Right cardiac atrium (tissue), 5 donors: ENCODE measurements around the gene EVC2. TPM values are rescaled to one million over a fixed set of nuclear protein-coding genes. Genes with fewer than 3 reads are reported as not detected.

Experiments used
- ATAC-seq, 2 donors: fragments of 200-7000 bp; cut with Tn5 transposase; one replicate each; pipeline versions ENCODE4 v1.8.0 to v1.9.1; 2020; ENCODE audit warnings: moderate library complexity in 2 of 2, mild to moderate bottlenecking in 1 of 2
- DNase-seq, 3 donors: peaks; one replicate each; pipeline ENCODE4 v3.0.0-alpha.2; 2020
- H3K27ac ChIP-seq: one replicate; pipeline ENCODE4 v1.5.1; 2013; ENCODE audit warnings: mild to moderate bottlenecking, low read length, control low read depth, moderate library complexity
- H3K27me3 ChIP-seq: one replicate; pipeline ENCODE4 v1.6.1; 2013; ENCODE audit not compliant: control insufficient read depth, insufficient read depth
- H3K4me1 ChIP-seq: one replicate; pipeline ENCODE4 v1.6.1; 2013; ENCODE audit warnings: low read length; ENCODE audit not compliant: control insufficient read depth, insufficient read depth
- H3K4me3 ChIP-seq: one replicate; pipeline ENCODE4 v1.5.1; 2013; ENCODE audit warnings: low read length, control low read depth
- H3K9me3 ChIP-seq: one replicate; pipeline ENCODE4 v1.6.1; 2013; ENCODE audit warnings: low read length; ENCODE audit not compliant: control insufficient read depth
- WGBS: extraction: QIAGEN DNeasy Blood & Tissue Kit; methylation state at CpG from one replicate; pipeline ENCODE4 v1.1.7; 2013; 5-methylcytosine and 5-hydroxymethylcytosine counted together
- intact Hi-C, 4 donors: fragments of 100-400 bp; cut with DNase I; formaldehyde crosslinking; loops; one replicate each; pipeline versions ENCODE4 v1.11.0 to v1.14.0; 2022 to 2023
- polyA plus RNA-seq: library from polyadenylated mRNA; stranded (reverse); fragments of 200-250 nt; gene quantifications from one replicate; pipeline ENCODE4 v1.2.3, GENCODE V29; 2013
- total RNA-seq, 4 donors: library from RNA; stranded (reverse); fragmentation: NEBNext Ultra II Directional; extraction: Animal tissue kit (Norgen Biotek cat#: 25700); gene quantifications; one replicate each; pipeline ENCODE4 v1.2.1, GENCODE V29; 2021
- donor health status: healthy with polysubstance abuse.
- donor health status: DM: no; HTN: yes; CAD: no.
- donor health status: DM: no; HTN: no; CAD: no.
- donor health status: DM: no; HTN: yes; CAD: no; lungs with severe emphysema.
- donor health status: DM: yes; HTN: yes; CAD: no.

EVC2 gene
- total and polyA plus RNA-seq, 5 donors, result 2.0 to 3.5 (median 3.0) TPM

DNA sequence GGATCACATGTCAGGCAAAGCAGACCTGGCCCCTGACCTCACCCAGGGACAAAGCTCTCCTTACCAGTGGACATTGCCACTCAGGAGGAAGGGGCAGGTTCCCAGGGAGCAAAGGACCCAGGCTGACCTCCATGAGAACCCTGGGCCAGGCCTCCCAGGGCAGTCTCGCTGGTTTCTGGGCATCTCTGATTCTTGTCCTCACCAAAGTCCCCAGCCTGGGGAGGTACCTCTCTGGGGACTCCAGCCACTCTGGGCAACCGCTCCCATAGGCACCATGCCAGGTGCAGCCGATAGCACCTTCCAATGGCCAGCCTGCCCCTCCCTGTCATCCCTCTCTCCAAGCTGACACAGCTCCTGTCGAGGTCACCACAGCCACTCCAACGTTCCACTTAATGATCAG, 7.9 kb downstream of the EVC2 start:
- ATAC-seq (no peak), DNase-seq (no peak)
- H3K4me1 ChIP-seq, result peaks cover 2% of the 10 kb centered on the region
- H3K9me3 ChIP-seq, result no peaks in the 10 kb centered on the region
- no peak overlapping the region for H3K27ac ChIP-seq
- H3K4me3 ChIP-seq, result no peak overlapping the region
- WGBS, result 59% methylated on average over 5 of the region's 5 CpGs
- no peaks in the 10 kb centered on the region for H3K27me3 ChIP-seq
- intact Hi-C loops, result no loop called here

GRCh38 chr4:5696341-5696740, 12.0 kb downstream of the EVC2 start:
- WGBS, result 92% methylated on average over 11 of the region's 11 CpGs
- Histone ChIP-seq H3K4me3 (no peak overlapping the region), H3K9me3 (no peaks in the 10 kb centered on the region), H3K4me1 (peaks cover 2% of the 10 kb centered on the region), H3K27ac (no peak overlapping the region), H3K27me3 (no peaks in the 10 kb centered on the region)
- no peak for DNase-seq
- intact Hi-C loops, result no loop called here
- no peak for ATAC-seq

GRCh38 chr4:5693871-5694270, 14.5 kb downstream of the EVC2 start:
- H3K4me1 ChIP-seq, result no peaks in the 10 kb centered on the region
- no peaks in the 10 kb centered on the region for H3K9me3 ChIP-seq
- intact Hi-C loops, result no loop called here
- DNase-seq, result no peak
- no peaks in the 10 kb centered on the region for H3K27me3 ChIP-seq
- H3K4me3 ChIP-seq, result no peak overlapping the region
- H3K27ac ChIP-seq, result no peak overlapping the region
- ATAC-seq, result no peak
- WGBS, result 86% methylated on average over 4 of the region's 4 CpGs

DNA sequence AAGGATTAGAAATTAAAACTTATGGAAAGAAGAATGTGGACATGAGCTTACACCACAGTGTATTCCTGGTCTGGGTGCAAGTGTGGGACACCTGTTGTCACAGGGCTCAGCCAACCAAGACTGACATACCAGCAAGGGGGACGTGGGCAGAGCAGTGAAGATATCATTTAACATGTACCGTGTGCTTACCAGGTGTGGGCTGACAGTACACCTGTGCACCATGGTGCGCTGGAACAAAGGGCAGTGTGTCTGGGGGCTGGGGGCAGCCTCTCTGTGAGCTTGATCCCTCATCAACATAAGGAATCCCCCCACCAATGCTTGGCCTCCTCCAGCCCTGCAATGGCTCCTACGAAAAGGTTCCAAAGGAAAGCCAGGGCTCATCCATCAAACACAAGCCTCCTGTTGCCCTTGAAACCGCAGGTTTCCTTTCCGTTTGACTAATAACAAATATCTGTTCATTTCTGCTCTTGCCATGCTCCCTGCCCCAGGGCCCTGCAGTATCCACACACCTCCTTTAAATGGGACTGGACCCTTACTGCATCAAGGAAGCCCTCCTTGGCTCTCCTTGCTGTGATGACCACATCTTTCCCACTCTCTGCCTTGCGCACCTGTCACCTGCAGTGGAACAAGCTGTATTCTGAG, 16.7 kb downstream of the EVC2 start:
- no peak for DNase-seq
- Histone ChIP-seq H3K27ac (no peak overlapping the region), H3K27me3 (no peaks in the 10 kb centered on the region), H3K9me3 (no peaks in the 10 kb centered on the region), H3K4me1 (no peaks in the 10 kb centered on the region), H3K4me3 (no peak overlapping the region)
- ATAC-seq, result no peak
- WGBS, result 93% methylated on average over 7 of the region's 7 CpGs
- intact Hi-C loops, result no loop called here

DNA sequence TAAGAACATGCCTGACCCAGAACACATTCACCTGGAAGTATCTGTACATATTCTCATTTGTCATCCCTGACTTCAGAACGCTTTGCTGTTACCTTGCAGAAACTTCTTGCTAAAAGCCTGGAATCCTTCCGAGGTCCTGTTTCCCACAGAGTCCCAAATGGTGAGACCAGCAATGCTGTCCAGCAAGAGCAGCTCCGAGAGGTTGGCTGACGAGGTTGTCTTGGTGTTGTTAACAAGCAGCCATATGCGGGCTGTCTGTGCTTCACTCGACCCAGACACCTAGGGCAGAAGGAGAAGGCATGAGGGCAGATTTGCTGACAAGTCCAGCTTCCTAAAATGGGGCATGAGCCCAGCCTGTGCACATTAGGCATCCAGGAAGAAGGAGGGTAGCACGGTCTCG, 19.3 kb downstream of the EVC2 start:
- Histone ChIP-seq H3K27me3 (no peaks in the 10 kb centered on the region), H3K4me1 (no peaks in the 10 kb centered on the region), H3K4me3 (no peak overlapping the region), H3K9me3 (no peaks in the 10 kb centered on the region), H3K27ac (no peak overlapping the region)
- intact Hi-C loops, result no loop called here
- WGBS, result 88% methylated on average over 8 of the region's 8 CpGs
- DNase-seq (no peak), ATAC-seq (no peak)

DNA sequence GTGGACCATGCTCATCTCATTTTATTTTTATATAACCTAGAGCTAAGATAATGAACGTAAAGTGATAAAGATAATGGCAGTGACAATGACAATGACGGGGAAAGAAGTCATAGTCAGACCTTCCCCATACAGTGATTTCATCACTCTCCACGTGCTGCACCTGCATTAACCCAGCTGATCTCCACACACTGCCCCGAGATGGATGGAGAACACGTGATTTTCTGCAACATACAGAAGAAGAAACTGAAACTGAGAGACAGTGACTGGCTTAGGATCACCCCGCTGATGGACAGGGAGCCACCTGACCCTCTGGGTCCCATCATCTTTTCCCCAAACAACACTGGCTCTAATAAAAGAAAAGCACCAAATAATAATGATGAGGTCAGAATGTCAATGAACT, 22.0 kb downstream of the EVC2 start:
- H3K9me3 ChIP-seq, result no peaks in the 10 kb centered on the region
- no peak overlapping the region for H3K4me3 ChIP-seq
- 91% methylated on average over 6 of the region's 6 CpGs for WGBS
- H3K27ac ChIP-seq, result no peak overlapping the region
- no peaks in the 10 kb centered on the region for H3K27me3 ChIP-seq
- ATAC-seq (no peak), DNase-seq (no peak)
- H3K4me1 ChIP-seq, result no peaks in the 10 kb centered on the region
- intact Hi-C loops, result no loop called here

GRCh38 chr4:5685296-5685695, 23.1 kb downstream of the EVC2 start:
- no peak overlapping the region for H3K27ac ChIP-seq
- no peaks in the 10 kb centered on the region for H3K9me3 ChIP-seq
- no peak for ATAC-seq
- H3K27me3 ChIP-seq, result no peaks in the 10 kb centered on the region
- WGBS, result 98% methylated on average over 9 of the region's 9 CpGs
- no peak for DNase-seq
- H3K4me1 ChIP-seq, result no peaks in the 10 kb centered on the region
- intact Hi-C loops, result no loop called here
- H3K4me3 ChIP-seq, result no peak overlapping the region

DNA sequence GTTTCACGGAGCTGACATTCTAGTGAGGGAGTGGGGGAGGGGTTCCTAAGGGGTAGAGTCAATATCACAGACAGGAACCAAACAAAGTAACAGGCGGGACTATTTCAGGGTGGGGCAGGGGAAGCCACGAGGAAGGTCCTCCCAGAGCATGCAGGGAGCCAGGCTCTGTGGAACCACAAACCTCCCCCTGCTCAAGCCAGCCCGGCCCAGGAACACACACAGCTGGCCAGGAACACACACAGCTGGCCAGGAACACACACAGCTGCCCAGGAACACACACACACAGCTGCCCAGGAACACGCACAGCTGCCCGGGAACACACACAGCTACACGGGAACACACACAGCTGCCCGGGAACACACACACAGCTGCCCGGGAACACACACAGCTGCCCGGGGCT, 24.8 kb downstream of the EVC2 start:
- peak in 2 of 3 donors; percentile 63 to 82 for DNase-seq
- no peak overlapping the region for H3K4me3 ChIP-seq
- intact Hi-C loops, result no loop called here
- peak; percentile 71 to 86 for ATAC-seq
- H3K4me1 ChIP-seq, result no peaks in the 10 kb centered on the region
- 54% methylated on average over 10 of the region's 10 CpGs for WGBS
- H3K27me3 ChIP-seq, result no peaks in the 10 kb centered on the region
- H3K27ac ChIP-seq, result no peak overlapping the region
- H3K9me3 ChIP-seq, result no peaks in the 10 kb centered on the region

DNA sequence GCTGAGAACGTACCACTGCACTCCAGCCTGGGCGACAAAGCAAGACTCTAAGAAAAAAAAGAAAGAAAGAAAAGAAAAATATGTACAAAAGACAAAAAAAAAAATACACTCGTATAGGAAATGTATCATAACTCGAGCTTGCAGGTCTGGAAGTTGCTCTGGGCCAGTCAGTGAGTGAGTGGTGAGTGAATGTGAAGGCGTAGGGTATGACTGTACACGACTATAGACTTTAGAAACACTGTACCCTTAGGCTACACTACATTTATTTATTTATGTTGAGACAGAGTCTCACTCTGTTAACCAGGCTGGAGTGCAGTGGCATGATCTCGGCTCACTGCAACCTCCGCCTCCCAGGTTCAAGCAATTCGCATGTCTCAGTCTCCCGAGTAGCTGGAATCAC, 29.4 kb downstream of the EVC2 start:
- DNase-seq, result no peak
- WGBS, result 92% methylated on average over 10 of the region's 10 CpGs
- intact Hi-C loops, result no loop called here
- Histone ChIP-seq H3K9me3 (no peaks in the 10 kb centered on the region), H3K4me3 (no peak overlapping the region), H3K4me1 (no peaks in the 10 kb centered on the region), H3K27ac (no peak overlapping the region), H3K27me3 (no peaks in the 10 kb centered on the region)
- no peak for ATAC-seq

- Histone ChIP-seq H3K27me3 (no peaks in the 10 kb centered on the region), H3K9me3 (no peaks in the 10 kb centered on the region), H3K4me3 (no peak overlapping the region), H3K27ac (no peak overlapping the region), H3K4me1 (no peaks in the 10 kb centered on the region)
- 94% methylated on average over 8 of the region's 8 CpGs for WGBS
- DNase-seq (no peak), ATAC-seq (no peak)
- intact Hi-C loops, result no loop called here
Measured at GRCh38 chr4:5676763-5677162, 31.6 kb downstream of the EVC2 start.

DNA sequence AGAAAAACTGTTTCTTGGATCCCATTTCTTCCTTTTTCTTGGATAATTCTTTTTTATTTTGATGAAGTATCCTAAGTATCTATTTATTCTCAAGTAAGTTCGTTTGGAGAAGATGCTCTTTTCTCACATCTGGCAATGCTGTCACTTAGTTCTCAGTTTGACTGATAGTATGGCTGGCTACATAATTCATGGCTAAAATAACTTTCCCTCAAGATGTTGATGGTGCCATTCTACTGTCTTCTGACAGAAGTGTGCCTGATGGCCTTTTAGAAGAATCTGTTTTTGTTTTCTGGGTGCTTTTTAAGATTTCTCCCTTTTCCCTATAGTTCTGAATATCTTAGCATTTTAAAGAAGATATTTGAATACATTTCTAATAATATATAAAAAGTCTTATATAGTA, 41.6 kb downstream of the EVC2 start:
- WGBS, result 57% methylated on average over 1 of the region's 1 CpG
- Histone ChIP-seq H3K9me3 (no peaks in the 10 kb centered on the region), H3K27ac (no peak overlapping the region), H3K4me3 (no peak overlapping the region), H3K4me1 (no peaks in the 10 kb centered on the region), H3K27me3 (no peaks in the 10 kb centered on the region)
- intact Hi-C loops, result no loop called here
- no peak for DNase-seq
- ATAC-seq, result no peak

GRCh38 chr4:5664778-5665177, 43.6 kb downstream of the EVC2 start:
- no peak for DNase-seq
- no peaks in the 10 kb centered on the region for H3K4me1 ChIP-seq
- intact Hi-C loops, result no loop called here
- no peak overlapping the region for H3K4me3 ChIP-seq
- no peaks in the 10 kb centered on the region for H3K9me3 ChIP-seq
- H3K27ac ChIP-seq, result no peak overlapping the region
- WGBS, result 96% methylated on average over 12 of the region's 12 CpGs
- ATAC-seq, result no peak
- no peaks in the 10 kb centered on the region for H3K27me3 ChIP-seq
